Common myeloid progenitor, CD34-positive (primary cell): ENCODE results near the gene NFIC.

Source experiments
- CTCF ChIA-PET: fragments of 350-600 bp; sonication (Branson Sonifier 250); formaldehyde crosslinking; loops from one replicate; lab custom pipeline; 2021; ENCODE audit warnings: antibody characterized with exemption; lab: Charles Lee
- POLR2A ChIA-PET: fragments of 350-600 bp; sonication (Branson Sonifier 250); formaldehyde crosslinking; loops from one replicate; lab custom pipeline; 2021; ENCODE audit warnings: antibody characterized with exemption; lab: Charles Lee
- DNase-seq, 3 donors: peaks; one replicate each; pipeline versions ENCODE4 v3.0.0 to v3.0.0-alpha.2; 2013
- H3K27ac ChIP-seq, 2 experiments: 1 replicate in 1 of 2; 2 replicates in 1 of 2; pipeline ENCODE4 v1.7.0; 2013; ENCODE audit warnings: inconsistent platforms in 2 of 2, low read length in 2 of 2, mild to moderate bottlenecking in 2 of 2, low read depth in 1 of 2, moderate library complexity in 1 of 2; ENCODE audit not compliant: severe bottlenecking in 2 of 2, insufficient read depth in 1 of 2, poor library complexity in 1 of 2
- H3K27me3 ChIP-seq, 5 experiments: replicated peaks in 2 of 5; 1 replicate in 3 of 5; 2 replicates in 2 of 5; pipeline versions ENCODE4 v1.6.1 to v1.7.0; 2013; ENCODE audit warnings: low read length in 4 of 5, mild to moderate bottlenecking in 2 of 5, moderate library complexity in 2 of 5, inconsistent platforms in 1 of 5; ENCODE audit not compliant: insufficient read depth in 5 of 5, control insufficient read depth in 4 of 5
- H3K36me3 ChIP-seq, 4 experiments: 1 replicate in 2 of 4; 2 replicates in 2 of 4; pipeline versions ENCODE4 v1.6.1 to v1.7.0; 2013; ENCODE audit warnings: low read length in 3 of 4, control low read depth in 1 of 4, mild to moderate bottlenecking in 1 of 4; ENCODE audit not compliant: control insufficient read depth in 4 of 4, insufficient read depth in 4 of 4
- H3K4me1 ChIP-seq, 4 experiments: 1 replicate in 3 of 4; 2 replicates in 1 of 4; pipeline versions ENCODE4 v1.6.1 to v1.7.1; 2013; ENCODE audit warnings: low read length in 3 of 4, mild to moderate bottlenecking in 3 of 4, control low read depth in 1 of 4, inconsistent platforms in 1 of 4, moderate library complexity in 1 of 4; ENCODE audit not compliant: control insufficient read depth in 4 of 4, insufficient read depth in 4 of 4; ENCODE audit errors: control extremely low read depth in 1 of 4
- H3K4me3 ChIP-seq, 7 experiments: 1 replicate in 4 of 7; 2 replicates in 3 of 7; pipeline versions ENCODE4 v1.5.1 to v1.7.0; 2013; ENCODE audit warnings: mild to moderate bottlenecking in 7 of 7, low read length in 6 of 7, moderate library complexity in 6 of 7, inconsistent platforms in 2 of 7, low read depth in 2 of 7, control low read depth in 1 of 7; ENCODE audit not compliant: insufficient read depth in 4 of 7, control insufficient read depth in 1 of 7; ENCODE audit errors: extremely low read depth in 1 of 7
- H3K9me3 ChIP-seq, 5 experiments: 1 replicate in 4 of 5; 2 replicates in 1 of 5; pipeline versions ENCODE4 v1.6.1 to v1.7.1; 2013; ENCODE audit warnings: low read length in 4 of 5, mild to moderate bottlenecking in 2 of 5, inconsistent platforms in 1 of 5, low read depth in 1 of 5, moderate library complexity in 1 of 5; ENCODE audit not compliant: control insufficient read depth in 4 of 5, insufficient read depth in 2 of 5; ENCODE audit errors: control extremely low read depth in 1 of 5
- WGBS: methylation state at CpG from one replicate; pipeline ENCODE4 v1.1.5; 2013; ENCODE audit not compliant: insufficient coverage; 5-methylcytosine and 5-hydroxymethylcytosine counted together

NFIC gene

GRCh38 chr19:3351702-3352447, 14.5 kb upstream of the NFIC start:
- DNase-seq: no peak
- Histone ChIP-seq H3K4me1 (no peaks in the 10 kb centered on the region), H3K36me3 (no peaks in the 10 kb centered on the region), H3K9me3 (peaks cover 0 to 3% (median 0%) of the 10 kb centered on the region in 5 experiments), H3K27ac (no peak overlapping the region), H3K4me3 (no peak overlapping the region), H3K27me3 (no peaks in the 10 kb centered on the region)
- ChIA-PET CTCF (interaction anchor here (0.9 to 2.0 kb wide), 4 partner anchors 9 to 94 kb away, joined by 3 to 7 read pairs (median 4); no protein-coding TSS in a partner anchor), POLR2A (no interaction called here)
- WGBS: 84% methylated on average over 8 of the region's 8 CpGs

- Histone ChIP-seq H3K27ac (no peak overlapping the region), H3K36me3 (no peaks in the 10 kb centered on the region), H3K4me1 (peaks cover 0 to 9% (median 7%) of the 10 kb centered on the region in 4 experiments), H3K27me3 (no peaks in the 10 kb centered on the region), H3K4me3 (no peak overlapping the region), H3K9me3 (peaks cover 0 to 3% (median 0%) of the 10 kb centered on the region in 5 experiments)
- WGBS: 81% methylated on average over 3 of the region's 5 CpGs
- CTCF ChIA-PET: interaction anchor here (1.7 kb wide), 1 partner anchor 76 kb away, joined by 7 read pairs; no protein-coding TSS in a partner anchor
- DNase-seq: no peak
- POLR2A ChIA-PET: no interaction called here
Observed at GRCh38 chr19:3353493-3353892, 12.9 kb upstream of the NFIC start.

- Histone ChIP-seq H3K9me3 (peaks cover 0 to 3% (median 0%) of the 10 kb centered on the region in 5 experiments), H3K4me1 (peaks cover 0 to 28% (median 26%) of the 10 kb centered on the region in 4 experiments), H3K4me3 (no peak overlapping the region), H3K27ac (no peak overlapping the region), H3K36me3 (no peaks in the 10 kb centered on the region), H3K27me3 (no peaks in the 10 kb centered on the region)
- ChIA-PET POLR2A (no interaction called here), CTCF (no interaction called here)
- WGBS: 100% methylated on average over 2 of the region's 2 CpGs
- DNase-seq: no peak
Observed at GRCh38 chr19:3356805-3357204, 9.6 kb upstream of the NFIC start.

- Histone ChIP-seq H3K4me3 (peak overlapping the region in 3 of 7 experiments; percentile 82 to 85 (median 83)), H3K36me3 (no peaks in the 10 kb centered on the region), H3K27me3 (no peaks in the 10 kb centered on the region), H3K9me3 (peaks cover 0 to 3% (median 0%) of the 10 kb centered on the region in 5 experiments), H3K27ac (no peak overlapping the region), H3K4me1 (peaks cover 0 to 33% (median 30%) of the 10 kb centered on the region in 4 experiments)
- 79% methylated on average over 4 of the region's 16 CpGs for WGBS
- ChIA-PET POLR2A (no interaction called here), CTCF (interaction anchor here (0.5 to 1.3 kb wide), 2 partner anchors 14 to 318 kb away, joined by 3 to 4 read pairs; no protein-coding TSS in a partner anchor)
- DNase-seq: peak in 1 of 3 donors; percentile 63
Observed at GRCh38 chr19:3357271-3357991, 9.0 kb upstream of the NFIC start.

GRCh38 chr19:3357992-3358688, 8.2 kb upstream of the NFIC start:
- Histone ChIP-seq H3K4me1 (peaks cover 0 to 38% (median 30%) of the 10 kb centered on the region in 4 experiments), H3K27ac (no peak overlapping the region), H3K9me3 (peaks cover 0 to 3% (median 0%) of the 10 kb centered on the region in 5 experiments), H3K4me3 (peak overlapping the region; percentile 37 to 93 (median 82)), H3K36me3 (no peaks in the 10 kb centered on the region), H3K27me3 (no peaks in the 10 kb centered on the region)
- ChIA-PET CTCF (interaction anchor here (0.5 to 1.3 kb wide), 2 partner anchors 15 to 318 kb away, joined by 3 to 4 read pairs; no protein-coding TSS in a partner anchor), POLR2A (no interaction called here)
- 3% methylated on average over 20 of the region's 38 CpGs for WGBS
- DNase-seq: peak in 2 of 3 donors; percentile 59 to 68

GRCh38 chr19:3358689-3359014, 7.7 kb upstream of the NFIC start:
- peaks cover 0 to 39% (median 30%) of the 10 kb centered on the region in 4 experiments for H3K4me1 ChIP-seq
- H3K36me3 ChIP-seq: no peaks in the 10 kb centered on the region
- no peak overlapping the region for H3K27ac ChIP-seq
- DNase-seq: no peak
- peak overlapping the region; percentile 37 to 93 (median 82) for H3K4me3 ChIP-seq
- ChIA-PET CTCF (interaction anchor here (1.3 kb wide), 1 partner anchor 15 kb away, joined by 3 read pairs; no protein-coding TSS in a partner anchor), POLR2A (no interaction called here)
- under 1% methylated on average over 15 of the region's 27 CpGs for WGBS
- H3K27me3 ChIP-seq: no peaks in the 10 kb centered on the region
- peaks cover 0 to 3% (median 0%) of the 10 kb centered on the region in 5 experiments for H3K9me3 ChIP-seq
